ENCODE data around the gene CFAP43. TPM values are rescaled to one million over a fixed set of nuclear protein-coding genes. Genes with fewer than 3 reads are reported as not detected.
A peak's percentile ranks its signal among the peaks of the same experiment; 100 is the strongest.

CFAP43 gene
- total RNA-seq, 4 donors from 2014 or later, result 0.76 to 1.5 (median 0.99) TPM

DNA sequence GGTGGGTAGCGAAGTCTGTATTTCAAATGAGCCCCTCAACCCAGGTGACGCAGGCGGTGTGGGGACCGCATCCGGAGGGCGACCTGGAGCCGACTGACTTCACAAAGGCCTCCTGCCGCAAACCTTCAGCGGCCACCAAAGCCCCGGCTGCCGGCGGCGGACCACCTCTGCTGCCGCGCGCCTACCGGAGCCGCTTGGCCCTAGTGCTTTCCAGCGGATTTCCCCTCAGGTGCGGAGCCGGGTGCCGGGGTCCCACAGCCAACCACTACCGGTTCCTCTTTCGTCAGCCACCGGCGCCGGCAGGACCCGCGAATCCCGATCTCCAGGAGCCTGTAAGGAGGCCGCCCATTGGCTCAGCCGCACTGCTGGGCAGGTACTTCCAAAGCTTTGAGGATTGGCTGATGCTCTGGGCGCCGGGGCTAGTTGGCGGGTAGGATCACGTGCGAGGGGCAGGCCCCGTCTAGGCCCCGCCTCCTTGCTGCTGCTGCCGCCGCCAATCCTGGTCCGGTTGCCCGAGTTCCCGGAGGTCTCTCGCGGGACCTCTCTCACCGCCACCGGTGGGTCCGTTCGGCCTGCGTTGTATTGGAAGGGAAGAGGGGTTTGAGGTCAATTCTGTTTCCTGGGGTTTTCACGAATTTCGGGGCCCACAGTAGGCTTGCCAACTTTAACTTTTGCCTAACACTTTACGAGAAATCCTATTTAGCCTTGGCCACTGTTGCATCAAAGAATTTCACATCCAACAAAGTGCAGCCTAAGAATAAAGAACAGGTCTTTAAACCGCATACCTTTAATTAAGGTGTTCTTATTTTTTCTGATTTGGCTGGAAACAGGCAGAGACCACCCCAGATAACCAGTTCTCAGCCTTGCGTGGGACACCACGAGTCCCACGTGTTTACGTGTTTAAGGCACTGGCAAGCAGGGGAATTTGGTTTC, 36.8 kb upstream of the CFAP43 start, which contains the start of gene GSTO2:
Gene GSTO2, plus strand, starts transcription at position 472 of the 933 bp plus-strand sequence. CDS start 5,732 bp downstream, outside the sequence.
- DNase-seq (ENCODE audit: low spot score in 2 of 2), result peak; percentile 100
- TF ChIP-seq POLR2A (IDR thresholded peaks at IDR 0.05), result peak in 1 of 2 donors; percentile 56
- TF ChIP-seq CTCF (IDR thresholded peaks at IDR 0.05), result no peak
- TF ChIP-seq POLR2AphosphoS5 (IDR thresholded peaks at IDR 0.05), result peak in 2 of 3 donors; percentile 39 to 54
- TF ChIP-seq EP300 (IDR thresholded peaks at IDR 0.05), result no peak
- WGBS, result 2% methylated on average over 15 of the region's 59 CpGs
- Histone ChIP-seq H3K4me3 (peak within 1 kb of the TSS; percentile 89), H3K36me3 (peaks cover 36% of the 10 kb centered on the region), H3K27ac (peak within 1 kb of the TSS; percentile 94), H3K4me1 (peaks cover 21% of the 10 kb centered on the region), H3K27me3 (no peaks in the 10 kb centered on the region), H3K9me3 (no peaks in the 10 kb centered on the region)

DNA sequence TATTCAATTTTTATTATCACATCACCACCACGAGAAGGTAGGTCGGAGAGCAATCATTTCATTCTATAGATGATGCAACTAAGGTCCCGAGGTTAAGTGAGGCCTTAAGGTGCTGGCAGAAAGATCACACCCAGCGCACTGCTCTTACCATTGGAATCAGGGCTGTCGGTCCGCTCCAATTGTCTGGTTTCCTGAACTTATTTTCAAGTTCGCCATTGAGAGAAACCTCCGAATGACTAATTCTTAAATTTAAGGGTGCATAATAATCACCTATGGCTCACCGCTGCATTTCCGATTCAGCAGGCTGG, 36.2 kb upstream of the CFAP43 start:
- Histone ChIP-seq H3K36me3 (peaks cover 38% of the 10 kb centered on the region), H3K4me3 (peak overlapping the region; percentile 89), H3K9me3 (no peaks in the 10 kb centered on the region), H3K4me1 (peaks cover 21% of the 10 kb centered on the region), H3K27ac (peak overlapping the region; percentile 94), H3K27me3 (no peaks in the 10 kb centered on the region)
- TF ChIP-seq POLR2A (IDR thresholded peaks at IDR 0.05), result no peak
- TF ChIP-seq EP300 (IDR thresholded peaks at IDR 0.05), result no peak
- no peak for TF ChIP-seq POLR2AphosphoS5 (IDR thresholded peaks at IDR 0.05)
- no peak for TF ChIP-seq CTCF (IDR thresholded peaks at IDR 0.05)
- DNase-seq (ENCODE audit: low spot score in 2 of 2), result no peak
- 17% methylated on average over 10 of the region's 10 CpGs for WGBS

- H3K4me1 ChIP-seq, result peaks cover 21% of the 10 kb centered on the region
These were observed 35.7 kb upstream of the CFAP43 start for GRCh38 chr10:104267721-104268404.

GRCh38 chr10:104264783-104265182, 32.6 kb upstream of the CFAP43 start:
- Histone ChIP-seq H3K9me3 (no peaks in the 10 kb centered on the region), H3K36me3 (peaks cover 70% of the 10 kb centered on the region), H3K27ac (no peak overlapping the region), H3K4me3 (no peak overlapping the region), H3K4me1 (peaks cover 38% of the 10 kb centered on the region), H3K27me3 (no peaks in the 10 kb centered on the region)
- 93% methylated on average over 5 of the region's 5 CpGs for WGBS
- TF ChIP-seq POLR2AphosphoS5 (IDR thresholded peaks at IDR 0.05) (no peak), EP300 (IDR thresholded peaks at IDR 0.05) (no peak), CTCF (IDR thresholded peaks at IDR 0.05) (no peak), POLR2A (IDR thresholded peaks at IDR 0.05) (no peak)
- no peak for DNase-seq (ENCODE audit: low spot score in 2 of 2)

More at GRCh38 chr10:104267721-104268404, 35.7 kb upstream of the CFAP43 start:
- Histone ChIP-seq H3K9me3 (no peaks in the 10 kb centered on the region), H3K36me3 (peaks cover 43% of the 10 kb centered on the region), H3K27me3 (no peaks in the 10 kb centered on the region), H3K27ac (peak overlapping the region; percentile 94), H3K4me3 (peak overlapping the region; percentile 89)
- TF ChIP-seq POLR2AphosphoS5 (IDR thresholded peaks at IDR 0.05), result no peak
- no peak for TF ChIP-seq CTCF (IDR thresholded peaks at IDR 0.05)
- TF ChIP-seq POLR2A (IDR thresholded peaks at IDR 0.05), result no peak
- no peak for TF ChIP-seq EP300 (IDR thresholded peaks at IDR 0.05)
- no peak for DNase-seq (ENCODE audit: low spot score in 2 of 2)
- 89% methylated on average over 14 of the region's 14 CpGs for WGBS

DNA sequence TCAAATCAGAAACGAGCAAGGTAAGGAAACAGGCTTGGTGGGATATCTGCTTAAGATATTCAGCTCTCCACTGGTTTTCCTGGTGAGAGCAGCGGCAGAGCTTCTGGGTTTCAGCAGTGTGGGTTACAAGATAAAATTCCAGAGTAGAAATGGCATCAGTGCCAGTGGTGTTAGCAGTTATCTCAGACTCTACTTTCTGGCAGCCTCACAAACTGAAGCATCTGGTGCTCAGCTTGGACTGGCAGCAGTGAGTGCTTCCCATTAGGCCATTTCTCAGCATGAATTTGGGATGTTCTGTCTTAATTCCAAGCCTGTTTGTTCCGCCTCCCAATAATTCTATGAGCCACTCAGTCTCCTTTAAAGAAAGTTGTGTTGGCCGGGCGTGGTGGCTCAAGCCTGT, 29.9 kb upstream of the CFAP43 start:
- no peak for DNase-seq (ENCODE audit: low spot score in 2 of 2)
- TF ChIP-seq CTCF (IDR thresholded peaks at IDR 0.05), result no peak
- TF ChIP-seq POLR2A (IDR thresholded peaks at IDR 0.05), result no peak
- TF ChIP-seq POLR2AphosphoS5 (IDR thresholded peaks at IDR 0.05), result no peak
- TF ChIP-seq EP300 (IDR thresholded peaks at IDR 0.05), result no peak
- H3K9me3 ChIP-seq, result no peaks in the 10 kb centered on the region
- H3K27me3 ChIP-seq, result no peaks in the 10 kb centered on the region
- no peak overlapping the region for H3K4me3 ChIP-seq
- peaks cover 79% of the 10 kb centered on the region for H3K36me3 ChIP-seq
- no peak overlapping the region for H3K27ac ChIP-seq
- peaks cover 42% of the 10 kb centered on the region for H3K4me1 ChIP-seq
- 83% methylated on average over 5 of the region's 5 CpGs for WGBS

Data from suprapubic skin (tissue), 4 donors.